H1 (cell line): ENCODE results near the gene RPS19. TPM values are rescaled to one million over a fixed set of nuclear protein-coding genes. Genes with fewer than 3 reads are reported as not detected.
A peak's percentile ranks its signal among the peaks of the same experiment; 100 is the strongest.

ENCODE experiments used
- CTCF ChIA-PET: fragments of 300-600 bp; sonication (Branson Sonifier 250); formaldehyde crosslinking; loops from one replicate; lab custom pipeline; 2021; ENCODE audit not compliant: partially characterized antibody; lab: Charles Lee
- POLR2A ChIA-PET: fragments of 300-600 bp; sonication (Branson Sonifier 250); formaldehyde crosslinking; loops from one replicate; lab custom pipeline; 2021; ENCODE audit warnings: inconsistent platforms; ENCODE audit not compliant: partially characterized antibody; lab: Charles Lee
- DNase-seq, 2 experiments: peaks; one replicate each; pipeline versions ENCODE4 v3.0.0 to v3.0.0-alpha.2; 2010 to 2022; ENCODE audit warnings: low spot score in 2 of 2, low read depth in 1 of 2, mixed read lengths in 1 of 2
- FAIRE-seq: peaks from 2 replicates; lab custom pipeline; 2011; peaks lifted over from hg19 to GRCh38; lab: Jason Lieb, UNC
- H2AFZ ChIP-seq: 2 replicates; pipeline ENCODE4 v1.8.1; 2012; ENCODE audit warnings: low read length, inconsistent platforms
- H2AK5ac ChIP-seq: 2 replicates; pipeline ENCODE4 v1.6.1; 2013; ENCODE audit warnings: low read depth, low read length
- H2BK120ac ChIP-seq: replicated peaks from 2 replicates; pipeline ENCODE3; 2013; ENCODE audit warnings: low read depth, low read length, inconsistent platforms
- H2BK12ac ChIP-seq: 2 replicates; pipeline ENCODE4 v1.6.1; 2013; ENCODE audit warnings: low read depth, low read length
- H2BK15ac ChIP-seq: 2 replicates; pipeline ENCODE4 v1.6.1; 2013; ENCODE audit warnings: low read length
- H2BK20ac ChIP-seq: 2 replicates; pipeline ENCODE4 v1.6.1; 2013; ENCODE audit warnings: low read length
- H2BK5ac ChIP-seq: 2 replicates; pipeline ENCODE4 v1.6.1; 2013; ENCODE audit warnings: low read depth, low read length
- H3K14ac ChIP-seq: 2 replicates; pipeline ENCODE4 v1.6.1; 2013; ENCODE audit warnings: inconsistent platforms; ENCODE audit not compliant: insufficient read length
- H3K18ac ChIP-seq: 2 replicates; pipeline ENCODE4 v1.6.1; 2013; ENCODE audit warnings: low read length; ENCODE audit errors: extremely low read depth
- H3K23ac ChIP-seq: 2 replicates; pipeline ENCODE4 v1.6.1; 2013; ENCODE audit warnings: inconsistent platforms; ENCODE audit not compliant: insufficient read length
- H3K23me2 ChIP-seq: 2 replicates; pipeline ENCODE4 v1.6.1; 2013; ENCODE audit warnings: low read depth, low read length
- H3K27ac ChIP-seq: 2 replicates; pipeline ENCODE4 v1.6.1; 2011; ENCODE audit warnings: low read depth, low read length, inconsistent platforms
- H3K27me3 ChIP-seq, 4 experiments: replicated peaks in 1 of 4; 1 replicate in 1 of 4; 2 replicates in 3 of 4; pipeline versions ENCODE4 v1.6.1 to v1.8.1; 2011 to 2013; ENCODE audit warnings: low read length in 3 of 4, mild to moderate bottlenecking in 3 of 4, inconsistent platforms in 2 of 4, mixed read lengths in 2 of 4, moderate library complexity in 1 of 4; ENCODE audit not compliant: control insufficient read depth in 3 of 4, insufficient read depth in 3 of 4; ENCODE audit errors: extremely low read depth in 1 of 4
- H3K36me3 ChIP-seq, 4 experiments: 2 replicates each; pipeline versions ENCODE4 v1.6.1 to v1.8.1; 2011 to 2013; ENCODE audit warnings: mild to moderate bottlenecking in 4 of 4, low read length in 3 of 4, moderate library complexity in 2 of 4, control low read depth in 1 of 4, inconsistent platforms in 1 of 4; ENCODE audit not compliant: insufficient read depth in 4 of 4, control insufficient read depth in 2 of 4
- H3K4ac ChIP-seq: replicated peaks from 2 replicates; pipeline ENCODE3; 2013; ENCODE audit warnings: low read length, low read depth, mixed read lengths, inconsistent platforms; ENCODE audit not compliant: insufficient read length
- H3K4me1 ChIP-seq, 4 experiments: replicated peaks in 1 of 4; 1 replicate in 1 of 4; 2 replicates in 3 of 4; pipeline versions ENCODE4 v1.6.1 to v1.8.1; 2011 to 2013; ENCODE audit warnings: low read length in 3 of 4, inconsistent platforms in 2 of 4, mixed read lengths in 1 of 4; ENCODE audit not compliant: insufficient read depth in 4 of 4, control insufficient read depth in 3 of 4
- H3K4me2 ChIP-seq, 2 experiments: 2 replicates each; pipeline versions ENCODE4 v1.6.1 to v1.8.1; 2011 to 2013; ENCODE audit warnings: low read depth in 2 of 2, low read length in 2 of 2, control low read depth in 1 of 2, inconsistent platforms in 1 of 2, mild to moderate bottlenecking in 1 of 2; ENCODE audit not compliant: insufficient read depth in 1 of 2
- H3K4me3 ChIP-seq, 4 experiments: fragments of 200-600, 300-600 bp in 1 of 4; sonication (generic), shearing (Covaris generic), sonication (Bioruptor Twin) in 1 of 4; 2 replicates each; pipeline versions ENCODE4 v1.5.1 to v1.8.1; 2011 to 2016; ENCODE audit warnings: low read length in 4 of 4, low read depth in 3 of 4, control low read depth in 2 of 4, inconsistent platforms in 2 of 4, mild to moderate bottlenecking in 2 of 4, mixed read lengths in 1 of 4, moderate library complexity in 1 of 4; ENCODE audit not compliant: insufficient read depth in 2 of 4; ENCODE audit errors: extremely low read depth in 1 of 4
- H3K56ac ChIP-seq: replicated peaks from 2 replicates; pipeline ENCODE3; 2013; ENCODE audit warnings: low read depth, mild to moderate bottlenecking, mixed read lengths, low read length, inconsistent platforms; ENCODE audit not compliant: insufficient read length
- H3K79me1 ChIP-seq: 2 replicates; pipeline ENCODE4 v1.6.1; 2013; ENCODE audit warnings: low read depth, low read length, control low read depth
- H3K79me2 ChIP-seq, 2 experiments: 2 replicates each; pipeline versions ENCODE4 v1.6.1 to v1.8.1; 2012 to 2013; ENCODE audit warnings: low read length in 2 of 2, mild to moderate bottlenecking in 2 of 2, inconsistent platforms in 1 of 2; ENCODE audit not compliant: insufficient read depth in 2 of 2, control insufficient read depth in 1 of 2
- H3K9ac ChIP-seq, 4 experiments: replicated peaks in 1 of 4; 1 replicate in 1 of 4; 2 replicates in 3 of 4; pipeline versions ENCODE4 v1.6.1 to v1.8.1; 2011 to 2013; ENCODE audit warnings: low read depth in 3 of 4, low read length in 3 of 4, control low read depth in 2 of 4, mild to moderate bottlenecking in 2 of 4, moderate library complexity in 2 of 4, inconsistent platforms in 1 of 4; ENCODE audit errors: extremely low read depth in 1 of 4
- H3K9me3 ChIP-seq, 2 experiments: 2 replicates each; pipeline versions ENCODE4 v1.6.1 to v1.8.1; 2012 to 2013; ENCODE audit warnings: mild to moderate bottlenecking in 2 of 2, moderate library complexity in 2 of 2, control low read depth in 1 of 2, inconsistent platforms in 1 of 2, low read depth in 1 of 2, low read length in 1 of 2, mixed read lengths in 1 of 2; ENCODE audit not compliant: insufficient read depth in 2 of 2
- H4K20me1 ChIP-seq, 2 experiments: replicated peaks in 1 of 2; 2 replicates each; pipeline versions ENCODE3 to v1.8.1; 2011 to 2013; ENCODE audit warnings: inconsistent platforms in 2 of 2, low read length in 2 of 2, mild to moderate bottlenecking in 1 of 2; ENCODE audit not compliant: insufficient read depth in 2 of 2, control insufficient read depth in 1 of 2
- H4K5ac ChIP-seq: 2 replicates; pipeline ENCODE4 v1.6.1; 2013; ENCODE audit warnings: low read length, low read depth, mixed read lengths, inconsistent platforms; ENCODE audit not compliant: insufficient read length
- H4K8ac ChIP-seq: 2 replicates; pipeline ENCODE4 v1.8.0; 2013; ENCODE audit warnings: mild to moderate bottlenecking, moderate library complexity, low read length, inconsistent platforms; ENCODE audit not compliant: insufficient read depth; ENCODE audit errors: extremely low read depth
- H4K91ac ChIP-seq: replicated peaks from 2 replicates; pipeline ENCODE3; 2013; ENCODE audit warnings: low read length, mixed read lengths, inconsistent platforms; ENCODE audit not compliant: insufficient read length
- ASH2L ChIP-seq: fragments of 200-600, 300-600 bp; sonication (generic); IDR thresholded peaks from one replicate; pipeline ENCODE4 v1.7.1; 2017; ENCODE audit warnings: low read length
- ATF2 ChIP-seq: IDR thresholded peaks from 2 replicates; pipeline ENCODE4 v1.6.1; 2012; ENCODE audit warnings: low read length, inconsistent platforms
- BACH1 ChIP-seq: IDR thresholded peaks from 2 replicates; pipeline ENCODE4 v1.6.1; 2012; ENCODE audit warnings: low read length, improper control_type of control experiment
- CBX5 ChIP-seq: fragments of 300-800, 300-1000 bp; sonication (generic); IDR thresholded peaks from 2 replicates; pipeline ENCODE4 v1.7.1; 2016; ENCODE audit warnings: antibody characterized with exemption, low read length, low read depth
- CHD2 ChIP-seq: IDR thresholded peaks from 2 replicates; pipeline ENCODE4 v1.6.1; 2012; ENCODE audit warnings: low read length, improper control_type of control experiment
- CREB1 ChIP-seq: IDR thresholded peaks from 2 replicates; pipeline ENCODE4 v1.6.1; 2012; ENCODE audit warnings: inconsistent platforms
- CTBP2 ChIP-seq: IDR thresholded peaks from 2 replicates; pipeline ENCODE4 v1.7.0; 2011; ENCODE audit warnings: borderline replicate concordance, mild to moderate bottlenecking, moderate library complexity, mixed read lengths, low read length; ENCODE audit not compliant: insufficient read depth, insufficient read length
- JUND ChIP-seq: IDR thresholded peaks from 2 replicates; pipeline ENCODE4 v1.6.1; 2011; ENCODE audit warnings: mild to moderate bottlenecking, improper control_type of control experiment, low read length
- SP2 ChIP-seq: IDR thresholded peaks from 2 replicates; pipeline ENCODE4 v1.6.1; 2012; ENCODE audit warnings: mild to moderate bottlenecking, low read length, inconsistent platforms
- SUZ12 ChIP-seq: fragments of 200-600 bp; sonication (generic); IDR thresholded peaks from 2 replicates; pipeline ENCODE4 v1.6.1; 2012; ENCODE audit warnings: mild to moderate bottlenecking, inconsistent platforms, low read length, moderate library complexity, mixed read lengths
- YY1 ChIP-seq: IDR thresholded peaks from 2 replicates; pipeline ENCODE4 v1.6.1; 2011; ENCODE audit warnings: low read depth, mild to moderate bottlenecking, low read length
- WGBS, 2 experiments: shearing (Covaris generic) in 1 of 2; methylation state at CpG; one replicate each; pipeline versions ENCODE4 v1.1.6 to v1.1.7; 2013 to 2015; ENCODE audit warnings: low lambda C conversion rate in 2 of 2, mixed read lengths in 2 of 2, inconsistent platforms in 1 of 2, low coverage in 1 of 2, missing lambda C conversion rate in 1 of 2; ENCODE audit not compliant: insufficient replicate concordance in 2 of 2, insufficient coverage in 1 of 2, insufficient read length in 1 of 2; ENCODE audit errors: extremely low coverage in 1 of 2, missing lambda C conversion rate in 1 of 2; 5-methylcytosine and 5-hydroxymethylcytosine counted together
- polyA plus RNA-seq, 7 experiments: library from polyadenylated mRNA; depleted of rRNA in 3 of 7; stranded (reverse) in 5 of 7; unstranded in 2 of 7; fragments of >200 nt in 5 of 7; fragments of 200-250 nt in 2 of 7; gene quantifications; 1 replicate in 5 of 7; 2 replicates in 1 of 7; 4 replicates in 1 of 7; pipeline versions ENCODE4 v1.2.1 to v1.2.3, GENCODE V29; 2011 to 2013; ENCODE audit warnings: missing spikeins in 2 of 7, mixed read lengths in 2 of 7
- total RNA-seq: library from RNA; stranded (reverse); fragmentation: NEBNext Ultra II Directional; extraction: Animal tissue kit (Norgen Biotek cat#: 25700); gene quantifications from 2 replicates; pipeline ENCODE4 v1.2.1, GENCODE V29; 2021

Gene RPS19
- total and polyA plus RNA-seq, 2 of the 8 experiments (the other 6 are each of a cell fraction or from before 2014, with no cell fraction given) = 2,817 to 5,751 TPM

DNA sequence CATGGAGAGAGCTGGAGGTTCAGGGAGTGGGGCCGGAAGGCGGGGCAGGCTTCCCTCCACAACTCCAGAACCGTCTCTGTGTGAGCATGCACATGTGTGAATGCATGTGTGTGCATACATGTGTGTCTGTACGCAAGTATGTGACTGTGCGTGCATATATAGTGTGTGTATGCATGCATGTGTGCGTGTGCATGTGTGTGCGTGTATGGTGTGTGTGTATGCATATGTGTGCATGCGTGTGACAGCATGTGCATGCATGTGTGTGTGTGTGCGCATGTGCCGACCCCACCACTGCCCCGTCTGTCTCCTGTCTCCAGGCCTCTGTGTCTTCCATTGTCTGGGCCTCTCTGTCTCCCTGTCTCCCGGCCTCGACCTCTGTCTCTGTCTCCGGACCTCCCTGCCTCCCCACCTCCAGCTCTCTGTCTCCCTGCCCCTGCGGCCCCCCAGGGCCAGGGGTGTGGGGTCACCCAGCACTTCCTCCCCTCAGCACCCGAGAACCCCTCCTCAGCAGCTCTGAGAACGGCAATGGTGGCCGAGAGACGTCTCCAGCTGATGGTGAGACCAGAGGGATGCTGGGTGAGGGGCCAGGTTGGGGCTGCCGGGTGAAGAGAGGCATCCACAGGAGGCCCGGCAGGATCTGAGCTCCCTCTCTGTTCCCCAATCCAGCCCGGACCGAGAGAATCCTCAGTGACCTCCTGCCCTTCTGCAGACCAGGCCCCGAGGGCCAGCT lies 45.4 kb downstream of the RPS19 start:
- Histone ChIP-seq H4K20me1 (peaks cover 0 to 9% of the 10 kb centered on the region in 2 experiments), H3K23ac (no peak overlapping the region), H3K79me1 (no peaks in the 10 kb centered on the region), H2AK5ac (0 out of 2 replicates have a peak overlapping the region, but pooled peaks have one; percentile 75), H3K4me2 (no peak overlapping the region), H3K18ac (no peak overlapping the region), H3K14ac (no peak overlapping the region), H4K5ac (no peak overlapping the region), H3K56ac (no peak overlapping the region), H3K4me3 (no peak overlapping the region), H3K36me3 (peaks cover 5 to 16% (median 14%) of the 10 kb centered on the region in 4 experiments), H2AFZ (no peak overlapping the region), H2BK5ac (no peak overlapping the region), H3K27me3 (peaks cover 4 to 12% (median 9%) of the 10 kb centered on the region in 4 experiments), H3K23me2 (peaks cover 2% of the 10 kb centered on the region; the same call in 1 of the 2 replicates), H4K91ac (no peak overlapping the region), H3K27ac (no peak overlapping the region), H2BK120ac (no peak overlapping the region), H2BK20ac (peak overlapping the region; percentile 51; the same call in 1 of the 2 replicates), H2BK12ac (no peak overlapping the region), H4K8ac (no peak overlapping the region), H3K4me1 (no peaks in the 10 kb centered on the region; a peak in 1 of 7 replicates), H3K9ac (no peak overlapping the region), H3K9me3 (no peaks in the 10 kb centered on the region), H3K4ac (no peak overlapping the region), H2BK15ac (no peak overlapping the region), H3K79me2 (no peaks in the 10 kb centered on the region)
- DNase-seq (no peak), FAIRE-seq (no peak)
- ChIA-PET CTCF (interaction anchor here (0.7 to 3.0 kb wide), 6 partner anchors 10 to 374 kb away, joined by 3 to 11 read pairs (median 5); no protein-coding TSS in a partner anchor), POLR2A (interaction anchor here (1.0 to 13.1 kb wide), 6 partner anchors 10 to 45 kb away, joined by 4 to 167 read pairs (median 8); partner anchors contain the start of genes ERFL and RPS19)
- 84% methylated on average over 23 of the region's 24 CpGs; no CpG with 5 or more reads in 1 of the 2 experiments for WGBS, 2 experiments
- no peak for TF ChIP-seq ATF2
- no peak for TF ChIP-seq YY1
- TF ChIP-seq ASH2L = no peak
- TF ChIP-seq BACH1 = no peak
- no peak for TF ChIP-seq CTBP2
- TF ChIP-seq SP2 = no peak
- TF ChIP-seq JUND = no peak
- no peak for TF ChIP-seq CREB1
- TF ChIP-seq CHD2 = no peak
- TF ChIP-seq SUZ12 = no peak
- TF ChIP-seq CBX5 = no peak
